SK-N-SH treated with all-trans-retinoic acid at 6 μM for 48 hours (cell line): ENCODE measurements around the gene ALX3.
"Not testable (repeated sequence)": the region's sequence is repeated elsewhere in the genome, so short reads cannot be mapped to it uniquely, and the experiment has no call there.

Experiments used
- ATAC-seq: fragments of 200-7000 bp; cut with Tn5 transposase; 3 replicates; pipeline ENCODE4 v1.9.1; 2020; ENCODE audit warnings: mild to moderate bottlenecking, moderate library complexity
- BACH2 ChIP-seq: fragments of 250-450 bp; sonication (Bioruptor Pico); IDR thresholded peaks from 2 replicates; pipeline ENCODE4 v1.9.0; 2021; ENCODE audit warnings: mild to moderate bottlenecking, borderline replicate concordance
- CSDC2 ChIP-seq: fragments of 250-450 bp; sonication (Bioruptor Pico); IDR thresholded peaks from 2 replicates; pipeline ENCODE4 v1.5.0; 2020; ENCODE audit warnings: mild to moderate bottlenecking, moderate library complexity
- CSRNP3 ChIP-seq: fragments of 250-450 bp; sonication (Bioruptor Pico); IDR thresholded peaks from 2 replicates; pipeline ENCODE4 v1.5.1; 2021; ENCODE audit warnings: mild to moderate bottlenecking, moderate library complexity
- ESRRG ChIP-seq: fragments of 250-450 bp; sonication (Bioruptor Pico); IDR thresholded peaks from 2 replicates; pipeline ENCODE4 v1.6.1; 2021; ENCODE audit warnings: mild to moderate bottlenecking
- GLIS3 ChIP-seq: fragments of 250-450 bp; sonication (Bioruptor Pico); IDR thresholded peaks from 2 replicates; pipeline ENCODE4 v1.5.0; 2020; ENCODE audit warnings: mild to moderate bottlenecking, moderate library complexity
- ISL1 ChIP-seq: fragments of 250-450 bp; sonication (Bioruptor Pico); IDR thresholded peaks from 2 replicates; pipeline ENCODE4 v2.1.2; 2022; ENCODE audit warnings: mild to moderate bottlenecking, moderate library complexity
- OSR1 ChIP-seq: fragments of 250-450 bp; sonication (Bioruptor Pico); IDR thresholded peaks from 2 replicates; pipeline ENCODE4 v1.8.0; 2022; ENCODE audit warnings: moderate library complexity, mild to moderate bottlenecking, inconsistent platforms
- PATZ1 ChIP-seq: fragments of 250-450 bp; sonication (Bioruptor Pico); IDR thresholded peaks from 2 replicates; pipeline ENCODE4 v1.8.0; 2020; ENCODE audit warnings: mild to moderate bottlenecking, moderate library complexity, borderline replicate concordance
- POU6F1 ChIP-seq: fragments of 250-450 bp; sonication (Bioruptor Pico); IDR thresholded peaks from 2 replicates; pipeline ENCODE4 v1.8.0; 2021; ENCODE audit warnings: low read depth, mild to moderate bottlenecking, moderate library complexity, borderline replicate concordance
- PPARA ChIP-seq: fragments of 250-450 bp; sonication (Bioruptor Pico); IDR thresholded peaks from 2 replicates; pipeline ENCODE4 v1.5.0; 2020; ENCODE audit warnings: mild to moderate bottlenecking, borderline replicate concordance
- SNAI2 ChIP-seq: fragments of 250-450 bp; sonication (Bioruptor Pico); IDR thresholded peaks from 2 replicates; pipeline ENCODE4 v1.5.0; 2020; ENCODE audit warnings: mild to moderate bottlenecking, moderate library complexity
- TCF4 ChIP-seq: fragments of 250-450 bp; sonication (Bioruptor Pico); IDR thresholded peaks from 2 replicates; pipeline ENCODE4 v1.8.0; 2021; ENCODE audit warnings: mild to moderate bottlenecking, moderate library complexity, borderline replicate concordance
- TOX ChIP-seq: fragments of 250-450 bp; sonication (Bioruptor Pico); IDR thresholded peaks from 2 replicates; pipeline ENCODE4 v1.8.0; 2021; ENCODE audit warnings: mild to moderate bottlenecking, moderate library complexity, borderline replicate concordance
- TSHZ2 ChIP-seq: fragments of 250-450 bp; sonication (Bioruptor Pico); IDR thresholded peaks from 2 replicates; pipeline ENCODE4 v1.5.0; 2020; ENCODE audit warnings: mild to moderate bottlenecking, moderate library complexity
- ZC3H10 ChIP-seq: fragments of 250-450 bp; sonication (Bioruptor Pico); IDR thresholded peaks from 2 replicates; pipeline ENCODE4 v1.5.1; 2021; ENCODE audit warnings: mild to moderate bottlenecking, moderate library complexity
- ZFP3 ChIP-seq: fragments of 250-450 bp; sonication (Bioruptor Pico); IDR thresholded peaks from 2 replicates; pipeline ENCODE4 v1.5.0; 2020; ENCODE audit warnings: mild to moderate bottlenecking, moderate library complexity
- ZFP30 ChIP-seq: fragments of 450-650 bp; formaldehyde crosslinking; IDR thresholded peaks from 2 replicates; pipeline ENCODE4 v1.5.0; 2022; ENCODE audit warnings: mild to moderate bottlenecking, moderate library complexity
- ZNF565 ChIP-seq: fragments of 450-650 bp; formaldehyde crosslinking; conservative IDR thresholded peaks from 2 replicates; pipeline ENCODE4 v1.5.0; 2020; ENCODE audit warnings: low read depth, mild to moderate bottlenecking, moderate library complexity
- ZNF70 ChIP-seq: fragments of 450-650 bp; formaldehyde crosslinking; IDR thresholded peaks from 2 replicates; pipeline ENCODE4 v1.5.0; 2020; ENCODE audit warnings: mild to moderate bottlenecking, moderate library complexity
- ZNF8 ChIP-seq: fragments of 450-650 bp; formaldehyde crosslinking; IDR thresholded peaks from 2 replicates; pipeline ENCODE4 v1.5.0; 2020; ENCODE audit warnings: mild to moderate bottlenecking, moderate library complexity
- TF ChIP-seq, protein P1 (sequence below): fragments of 250-450 bp; sonication (Bioruptor Pico); IDR thresholded peaks from 2 replicates; pipeline ENCODE4 v1.5.1; 2020; ENCODE audit warnings: low read depth, mild to moderate bottlenecking, moderate library complexity

The ALX3 gene

DNA sequence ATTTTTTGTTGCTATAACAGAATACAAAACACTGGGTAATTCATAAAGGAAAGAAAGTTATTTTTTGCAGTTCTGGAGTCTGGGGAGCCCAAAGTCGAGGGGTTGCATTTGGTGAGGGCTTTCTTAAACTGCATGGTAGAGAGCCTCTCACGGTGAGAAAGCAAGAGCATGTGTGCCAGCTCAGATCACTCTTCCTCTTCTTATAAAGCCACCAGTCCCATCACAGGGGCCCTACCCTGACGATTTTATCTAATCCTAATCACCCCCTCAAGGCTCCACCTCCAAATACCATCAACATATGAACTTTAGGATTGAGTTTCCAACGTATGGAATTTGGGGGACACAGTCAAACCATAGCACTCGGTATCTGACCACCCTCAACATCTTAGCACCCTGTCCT, 37.1 kb downstream of the ALX3 start:
- ATAC-seq = no peak
- TF ChIP-seq TSHZ2 (CRISPR knock-in tag) = no peak
- no peak for TF ChIP-seq ZFP3 (CRISPR knock-in tag)
- no peak for TF ChIP-seq ZC3H10 (CRISPR knock-in tag)
- no peak for TF ChIP-seq PATZ1 (CRISPR knock-in tag)
- no peak for TF ChIP-seq BACH2
- no peak for TF ChIP-seq POU6F1 (CRISPR knock-in tag)
- no peak for TF ChIP-seq TOX (CRISPR knock-in tag)
- TF ChIP-seq CSRNP3 (CRISPR knock-in tag) = no peak
- TF ChIP-seq ZNF8 (CRISPR knock-in tag) = no peak
- TF ChIP-seq SNAI2 (CRISPR knock-in tag) = no peak
- TF ChIP-seq CSDC2 (CRISPR knock-in tag) = no peak
- TF ChIP-seq PPARA = no peak
- no peak for TF ChIP-seq ZNF565 (CRISPR knock-in tag)
- no peak for TF ChIP-seq ZFP30 (CRISPR knock-in tag)
- no peak for TF ChIP-seq ESRRG (CRISPR knock-in tag)
- no peak for TF ChIP-seq ISL1 (CRISPR knock-in tag)
- no peak for TF ChIP-seq ZNF70
- no peak for TF ChIP-seq TCF4 (CRISPR knock-in tag)
- TF ChIP-seq, protein P1, sequence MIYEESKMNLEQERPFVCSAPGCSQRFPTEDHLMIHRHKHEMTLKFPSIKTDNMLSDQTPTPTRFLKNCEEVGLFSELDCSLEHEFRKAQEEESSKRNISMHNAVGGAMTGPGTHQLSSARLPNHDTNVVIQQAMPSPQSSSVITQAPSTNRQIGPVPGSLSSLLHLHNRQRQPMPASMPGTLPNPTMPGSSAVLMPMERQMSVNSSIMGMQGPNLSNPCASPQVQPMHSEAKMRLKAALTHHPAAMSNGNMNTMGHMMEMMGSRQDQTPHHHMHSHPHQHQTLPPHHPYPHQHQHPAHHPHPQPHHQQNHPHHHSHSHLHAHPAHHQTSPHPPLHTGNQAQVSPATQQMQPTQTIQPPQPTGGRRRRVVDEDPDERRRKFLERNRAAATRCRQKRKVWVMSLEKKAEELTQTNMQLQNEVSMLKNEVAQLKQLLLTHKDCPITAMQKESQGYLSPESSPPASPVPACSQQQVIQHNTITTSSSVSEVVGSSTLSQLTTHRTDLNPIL (CRISPR knock-in tag) = no peak

DNA sequence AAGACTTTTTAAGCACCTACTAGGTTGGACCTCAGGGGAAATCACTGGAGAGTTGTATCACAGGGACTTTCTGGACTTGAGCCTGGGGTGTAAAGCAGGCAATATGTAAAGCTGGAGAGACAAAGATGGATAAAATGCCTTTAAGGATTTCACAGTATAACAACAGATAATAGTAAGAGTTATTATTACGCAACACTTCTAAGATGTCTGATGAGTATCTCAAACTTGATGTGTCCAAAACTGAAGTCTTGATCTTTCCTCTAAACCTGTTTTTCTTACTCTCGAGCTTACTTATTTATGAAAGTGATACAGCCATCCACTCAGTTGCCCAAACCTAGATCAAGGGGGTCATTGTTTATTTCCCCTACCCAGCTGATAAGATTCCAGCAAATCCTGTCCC, 38.1 kb downstream of the ALX3 start:
- no peak for TF ChIP-seq CSRNP3 (CRISPR knock-in tag)
- TF ChIP-seq ESRRG (CRISPR knock-in tag) = no peak
- TF ChIP-seq TSHZ2 (CRISPR knock-in tag) = no peak
- no peak for TF ChIP-seq PPARA
- no peak for TF ChIP-seq GLIS3 (CRISPR knock-in tag)
- TF ChIP-seq ZC3H10 (CRISPR knock-in tag) = no peak
- TF ChIP-seq TCF4 (CRISPR knock-in tag) = no peak
- no peak for TF ChIP-seq TOX (CRISPR knock-in tag)
- TF ChIP-seq ZNF8 (CRISPR knock-in tag) = no peak
- TF ChIP-seq ISL1 (CRISPR knock-in tag) = no peak
- no peak for TF ChIP-seq ZFP30 (CRISPR knock-in tag)
- no peak for TF ChIP-seq SNAI2 (CRISPR knock-in tag)
- no peak for TF ChIP-seq OSR1 (CRISPR knock-in tag)
- no peak for ATAC-seq

DNA sequence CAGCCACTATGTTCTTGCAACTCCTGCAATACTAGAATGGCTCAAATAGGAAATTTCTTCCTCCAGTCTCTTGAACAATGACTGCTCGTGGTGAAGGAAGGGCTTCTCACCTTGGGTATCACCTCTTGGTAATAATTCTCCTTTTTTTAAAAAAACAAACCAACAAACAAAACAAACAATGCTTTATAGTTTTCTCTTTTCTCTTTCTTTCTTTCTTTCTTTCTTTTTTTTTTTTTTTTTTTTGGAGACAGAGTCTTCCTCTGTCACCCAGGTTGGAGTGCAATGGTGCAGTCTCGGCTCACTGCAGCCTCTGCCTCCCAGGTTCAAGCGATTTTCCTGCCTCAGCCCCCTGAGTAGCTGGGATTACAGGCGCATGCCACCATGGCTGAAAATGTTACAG, 39.8 kb downstream of the ALX3 start:
- not testable (repeated sequence) for ATAC-seq
